DND-41 (cell line): Measurements from ENCODE around the gene CHRDL1.

Experiments used
- CTCF ChIP-seq: IDR thresholded peaks from 2 replicates; pipeline ENCODE4 v1.5.1; 2012; ENCODE audit warnings: borderline replicate concordance, low read length, moderate library complexity, mild to moderate bottlenecking; ENCODE audit not compliant: poor library complexity, severe bottlenecking; ENCODE audit errors: extremely low read depth
- EZH2 ChIP-seq: IDR thresholded peaks from 3 replicates; pipeline ENCODE4 v1.6.1; 2012; ENCODE audit warnings: borderline replicate concordance, low read depth, mild to moderate bottlenecking, moderate library complexity, low read length, inconsistent platforms; ENCODE audit not compliant: severe bottlenecking

- TF ChIP-seq CTCF (no peak), EZH2 (no peak)
Measured at GRCh38 chrX:110734894-110735541, 60.6 kb downstream of the CHRDL1 start.
